HG03575 (cell line): Measurements from ENCODE around the gene FA2H.
A peak's percentile ranks its signal among the peaks of the same experiment; 100 is the strongest.
"Not testable (repeated sequence)": the region's sequence is repeated elsewhere in the genome, so short reads cannot be mapped to it uniquely, and the experiment has no call there.

Experiments
- ATAC-seq: cut with Tn5 transposase; IDR thresholded peaks from one replicate; pipeline ENCODE4 v1.9.1; 2021; ENCODE audit not compliant: unreplicated experiment, insufficient number of reproducible peaks, low FRiP score; ENCODE audit errors: extremely low read depth

The FA2H gene

GRCh38 chr16:74771656-74772315, 2.8 kb downstream of the FA2H start:
- ATAC-seq = peak; percentile 64

GRCh38 chr16:74770831-74771526, 3.6 kb downstream of the FA2H start:
- ATAC-seq = no peak

GRCh38 chr16:74769586-74770190, 4.9 kb downstream of the FA2H start:
- ATAC-seq = no peak

GRCh38 chr16:74768239-74768638, 6.4 kb downstream of the FA2H start:
- ATAC-seq = no peak

- no peak for ATAC-seq
Measured at GRCh38 chr16:74767749-74768148, 6.9 kb downstream of the FA2H start.

- ATAC-seq = no peak
Measured at GRCh38 chr16:74766729-74767128, 7.9 kb downstream of the FA2H start.

GRCh38 chr16:74764184-74764583, 10.4 kb downstream of the FA2H start:
- not testable (repeated sequence) for ATAC-seq

GRCh38 chr16:74761665-74762064, 13.0 kb downstream of the FA2H start:
- ATAC-seq = no peak

GRCh38 chr16:74760007-74760767, 14.4 kb downstream of the FA2H start:
- no peak for ATAC-seq

- no peak for ATAC-seq
Measured at GRCh38 chr16:74759564-74759963, 15.1 kb downstream of the FA2H start.

- no peak for ATAC-seq
Measured at GRCh38 chr16:74758801-74759200, 15.8 kb downstream of the FA2H start.

GRCh38 chr16:74757349-74757748, 17.3 kb downstream of the FA2H start:
- no peak for ATAC-seq

GRCh38 chr16:74756203-74756602, 18.4 kb downstream of the FA2H start:
- ATAC-seq = no peak

GRCh38 chr16:74753180-74753579, 21.4 kb downstream of the FA2H start:
- no peak for ATAC-seq

GRCh38 chr16:74752756-74753155, 21.9 kb downstream of the FA2H start:
- ATAC-seq = no peak

GRCh38 chr16:74752258-74752657, 22.4 kb downstream of the FA2H start:
- ATAC-seq = no peak

GRCh38 chr16:74751658-74752057, 23.0 kb downstream of the FA2H start:
- ATAC-seq = no peak

- no peak for ATAC-seq
Measured at GRCh38 chr16:74749291-74750055, 25.1 kb downstream of the FA2H start.

GRCh38 chr16:74748616-74749026, 26.0 kb downstream of the FA2H start:
- ATAC-seq = no peak
